ENCODE results near the gene TBC1D3I.
"Not testable (repeated sequence)": the region's sequence is repeated elsewhere in the genome, so short reads cannot be mapped to it uniquely, and the experiment has no call there.

TBC1D3I gene

DNA sequence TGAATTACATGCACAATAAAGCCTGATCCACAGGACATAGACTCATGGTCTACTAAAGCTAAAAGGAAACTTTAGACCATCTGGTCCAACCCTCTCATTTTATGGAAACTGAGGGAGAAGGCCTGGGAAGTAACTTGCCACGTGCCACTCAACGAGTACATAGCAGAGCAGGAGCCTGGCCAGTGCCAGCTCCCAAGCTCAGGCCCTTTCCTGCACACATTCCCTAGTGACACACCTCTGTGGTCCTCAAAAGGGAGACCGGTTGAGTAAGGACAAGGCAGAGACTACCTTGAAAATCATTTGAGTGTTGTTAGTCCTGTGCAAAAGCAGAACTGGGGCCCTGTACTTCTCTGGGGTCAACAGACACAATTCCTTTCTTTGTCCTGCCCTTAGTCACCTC is 50.7 kb downstream of the TBC1D3I start:
- TF ChIP-seq CTCF (IDR thresholded peaks at IDR 0.05; ENCODE audit: borderline replicate concordance, control extremely low read depth, extremely low read depth, insufficient read depth, missing control alignments): no peak
- in situ Hi-C loops (cut with MboI; ENCODE audit: low sequenced_read_pairs, unreplicated experiment): no loop called here
- no peak for DNase-seq (ENCODE audit: low spot score)

- no peak for DNase-seq (ENCODE audit: low spot score)
- TF ChIP-seq CTCF (IDR thresholded peaks at IDR 0.05; ENCODE audit: borderline replicate concordance, control extremely low read depth, extremely low read depth, insufficient read depth, missing control alignments): no peak
- in situ Hi-C loops (cut with MboI; ENCODE audit: low sequenced_read_pairs, unreplicated experiment): no loop called here
These were observed 51.4 kb downstream of the TBC1D3I start for GRCh38 chr17:36212966-36213365.

DNA sequence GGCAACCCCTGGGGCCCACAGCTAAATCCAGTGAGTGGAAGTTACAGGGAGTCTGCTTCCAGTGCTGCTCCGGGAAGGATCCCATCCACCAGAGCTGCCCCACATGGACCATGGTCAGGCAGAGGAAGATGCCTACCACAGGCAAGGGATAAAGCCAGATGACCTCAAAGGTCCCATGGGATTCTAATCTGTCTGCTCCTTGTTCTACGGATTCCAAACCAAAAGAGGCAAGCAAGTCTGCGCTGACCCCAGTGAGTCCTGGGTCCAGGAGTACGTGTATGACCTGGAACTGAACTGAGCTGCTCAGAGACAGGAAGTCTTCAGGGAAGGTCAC is 52.1 kb downstream of the TBC1D3I start:
- in situ Hi-C loops (cut with MboI; ENCODE audit: low sequenced_read_pairs, unreplicated experiment): no loop called here

GRCh38 chr17:36211484-36212271 is 52.7 kb downstream of the TBC1D3I start:
- DNase-seq (ENCODE audit: low spot score); in situ Hi-C loops (cut with MboI; ENCODE audit: low sequenced_read_pairs, unreplicated experiment): not testable (repeated sequence)

More for the DNA sequence above, 52.1 kb downstream of the TBC1D3I start:
- no peak for DNase-seq (ENCODE audit: low spot score)
- TF ChIP-seq CTCF (IDR thresholded peaks at IDR 0.05; ENCODE audit: borderline replicate concordance, control extremely low read depth, extremely low read depth, insufficient read depth, missing control alignments): no peak

DNA sequence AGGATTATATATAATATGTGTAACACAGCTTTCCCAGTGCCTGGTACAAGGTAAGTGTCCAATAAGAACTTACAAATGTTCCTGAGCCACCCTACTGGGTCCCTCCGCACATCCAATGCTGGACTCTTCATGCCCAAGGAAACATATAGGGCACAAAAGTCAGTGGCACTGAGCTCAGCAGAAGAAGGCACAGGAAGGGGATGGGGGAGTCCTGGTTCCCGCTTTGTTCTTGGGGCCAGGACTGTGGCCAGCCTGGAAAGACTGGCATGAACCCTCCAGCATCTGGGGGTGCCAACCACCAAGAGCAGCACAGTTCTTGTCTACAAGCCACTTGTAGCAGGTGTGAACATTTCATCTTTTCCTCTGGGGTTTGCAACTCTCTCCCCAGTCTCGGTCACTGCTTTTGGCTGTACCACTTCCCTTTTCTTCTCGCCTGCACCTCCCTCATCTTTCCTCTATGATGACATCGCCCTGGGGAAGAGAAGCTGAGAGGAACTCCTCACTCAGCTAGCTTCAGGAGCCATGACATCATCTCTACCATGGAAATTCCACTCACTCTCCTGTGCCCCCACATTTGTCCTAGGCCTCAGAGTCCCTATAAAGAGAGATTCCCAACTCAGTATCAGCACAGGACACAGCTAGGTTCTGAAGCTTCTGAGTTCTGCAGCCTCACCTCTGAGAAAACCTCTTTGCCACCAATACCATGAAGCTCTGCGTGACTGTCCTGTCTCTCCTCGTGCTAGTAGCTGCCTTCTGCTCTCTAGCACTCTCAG is 53.7 kb downstream of the TBC1D3I start, which contains the start of gene CCL4L2:
Gene CCL4L2, plus strand, starts transcription at position 625 of the 773 bp plus-strand sequence.
- in situ Hi-C loops (cut with MboI; ENCODE audit: low sequenced_read_pairs, unreplicated experiment): not testable (repeated sequence)

DNA sequence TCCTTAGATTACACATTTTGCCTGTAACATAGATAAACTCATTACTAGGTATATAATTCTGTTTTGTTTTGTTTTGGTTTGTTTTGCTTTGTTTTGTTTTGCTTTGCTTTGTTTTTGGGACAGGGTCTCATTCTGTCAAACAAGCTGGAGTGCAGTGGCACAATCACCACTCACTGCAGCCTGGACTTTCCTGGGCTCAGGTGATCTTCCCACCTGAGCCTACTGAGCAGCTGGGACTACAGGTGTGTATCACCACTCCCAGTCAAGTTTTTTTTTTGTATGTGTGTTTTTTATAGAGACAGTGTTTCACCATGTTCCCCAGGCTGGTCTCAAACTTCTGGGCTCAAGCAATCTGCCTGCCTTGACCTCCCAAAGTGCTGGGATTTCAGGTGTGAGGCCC is 54.8 kb downstream of the TBC1D3I start:
- TF ChIP-seq CTCF (IDR thresholded peaks at IDR 0.05; ENCODE audit: borderline replicate concordance, control extremely low read depth, extremely low read depth, insufficient read depth, missing control alignments): no peak
- no peak for DNase-seq (ENCODE audit: low spot score)
- in situ Hi-C loops (cut with MboI; ENCODE audit: low sequenced_read_pairs, unreplicated experiment): no loop called here

More for the DNA sequence above, 53.7 kb downstream of the TBC1D3I start, which contains the start of gene CCL4L2:
- DNase-seq (ENCODE audit: low spot score): not testable (repeated sequence)

DNA sequence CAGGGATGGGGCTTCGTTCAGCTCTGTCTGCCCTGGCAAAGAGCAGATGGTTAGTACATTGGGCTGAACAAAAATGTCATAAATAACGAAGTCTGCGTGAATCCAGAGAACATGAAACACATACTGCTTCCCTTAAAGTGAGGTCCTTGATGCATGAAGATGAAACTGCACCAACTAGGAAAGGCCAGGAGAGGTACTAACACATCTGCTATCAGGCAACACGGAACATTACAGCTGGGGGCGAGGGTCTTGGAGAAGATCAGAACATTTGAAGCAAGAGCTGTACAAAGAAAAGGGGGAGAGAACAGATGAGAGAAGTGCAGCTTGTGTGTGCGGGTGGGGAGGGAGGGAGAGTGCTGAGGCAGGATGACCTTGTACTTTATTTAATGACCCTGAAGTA is 57.0 kb downstream of the TBC1D3I start:
- DNase-seq (ENCODE audit: low spot score); in situ Hi-C loops (cut with MboI; ENCODE audit: low sequenced_read_pairs, unreplicated experiment): not testable (repeated sequence)

DNA sequence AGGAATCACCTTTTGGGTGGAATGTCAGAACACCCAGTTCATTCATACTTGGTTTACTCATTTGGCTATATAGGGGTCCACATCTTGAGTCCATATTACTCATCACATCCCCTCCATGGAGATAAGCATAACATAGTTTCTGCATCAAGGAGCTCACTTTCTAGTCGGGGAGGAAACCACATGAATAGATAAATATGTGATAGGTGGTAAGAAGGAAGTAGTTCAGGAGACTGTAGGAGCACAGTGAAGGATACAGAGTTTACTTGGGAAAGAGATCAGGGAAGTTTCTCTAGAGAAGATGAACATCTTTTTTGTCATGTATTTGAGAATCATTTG is 57.9 kb downstream of the TBC1D3I start:
- DNase-seq (ENCODE audit: low spot score); in situ Hi-C loops (cut with MboI; ENCODE audit: low sequenced_read_pairs, unreplicated experiment): not testable (repeated sequence)

Measured in GM13976 (cell line).